ENCODE measurements around the gene ATP5PB.

ATP5PB gene

DNA sequence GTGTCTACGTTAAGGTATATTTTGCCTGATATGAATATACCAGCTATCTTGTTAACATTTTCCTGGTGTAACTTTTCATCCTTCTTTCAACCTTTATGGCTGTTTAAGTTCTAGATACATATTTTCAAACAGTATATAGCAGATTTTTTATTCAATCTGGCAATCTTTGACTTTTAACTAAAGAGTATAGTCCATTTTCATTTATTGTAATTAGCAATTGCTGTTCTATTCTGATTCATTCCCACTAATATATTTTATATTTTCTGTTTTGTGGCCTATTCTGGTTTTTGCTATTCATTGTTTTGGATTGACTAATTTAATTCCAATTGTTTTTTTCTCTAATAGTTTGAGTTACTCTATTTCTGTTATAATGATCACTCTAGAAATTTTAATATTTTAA is 17.2 kb downstream of the ATP5PB start:
- no peak overlapping the region for H3K4me3 ChIP-seq (ENCODE audit: low read depth, low read length)
- TF ChIP-seq, protein P1, sequence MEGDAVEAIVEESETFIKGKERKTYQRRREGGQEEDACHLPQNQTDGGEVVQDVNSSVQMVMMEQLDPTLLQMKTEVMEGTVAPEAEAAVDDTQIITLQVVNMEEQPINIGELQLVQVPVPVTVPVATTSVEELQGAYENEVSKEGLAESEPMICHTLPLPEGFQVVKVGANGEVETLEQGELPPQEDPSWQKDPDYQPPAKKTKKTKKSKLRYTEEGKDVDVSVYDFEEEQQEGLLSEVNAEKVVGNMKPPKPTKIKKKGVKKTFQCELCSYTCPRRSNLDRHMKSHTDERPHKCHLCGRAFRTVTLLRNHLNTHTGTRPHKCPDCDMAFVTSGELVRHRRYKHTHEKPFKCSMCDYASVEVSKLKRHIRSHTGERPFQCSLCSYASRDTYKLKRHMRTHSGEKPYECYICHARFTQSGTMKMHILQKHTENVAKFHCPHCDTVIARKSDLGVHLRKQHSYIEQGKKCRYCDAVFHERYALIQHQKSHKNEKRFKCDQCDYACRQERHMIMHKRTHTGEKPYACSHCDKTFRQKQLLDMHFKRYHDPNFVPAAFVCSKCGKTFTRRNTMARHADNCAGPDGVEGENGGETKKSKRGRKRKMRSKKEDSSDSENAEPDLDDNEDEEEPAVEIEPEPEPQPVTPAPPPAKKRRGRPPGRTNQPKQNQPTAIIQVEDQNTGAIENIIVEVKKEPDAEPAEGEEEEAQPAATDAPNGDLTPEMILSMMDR (IDR thresholded peaks at IDR 0.05; ENCODE audit: low read depth, low read length, missing control alignments): no peak
- no peak for DNase-seq (ENCODE audit: low read depth)

DNA sequence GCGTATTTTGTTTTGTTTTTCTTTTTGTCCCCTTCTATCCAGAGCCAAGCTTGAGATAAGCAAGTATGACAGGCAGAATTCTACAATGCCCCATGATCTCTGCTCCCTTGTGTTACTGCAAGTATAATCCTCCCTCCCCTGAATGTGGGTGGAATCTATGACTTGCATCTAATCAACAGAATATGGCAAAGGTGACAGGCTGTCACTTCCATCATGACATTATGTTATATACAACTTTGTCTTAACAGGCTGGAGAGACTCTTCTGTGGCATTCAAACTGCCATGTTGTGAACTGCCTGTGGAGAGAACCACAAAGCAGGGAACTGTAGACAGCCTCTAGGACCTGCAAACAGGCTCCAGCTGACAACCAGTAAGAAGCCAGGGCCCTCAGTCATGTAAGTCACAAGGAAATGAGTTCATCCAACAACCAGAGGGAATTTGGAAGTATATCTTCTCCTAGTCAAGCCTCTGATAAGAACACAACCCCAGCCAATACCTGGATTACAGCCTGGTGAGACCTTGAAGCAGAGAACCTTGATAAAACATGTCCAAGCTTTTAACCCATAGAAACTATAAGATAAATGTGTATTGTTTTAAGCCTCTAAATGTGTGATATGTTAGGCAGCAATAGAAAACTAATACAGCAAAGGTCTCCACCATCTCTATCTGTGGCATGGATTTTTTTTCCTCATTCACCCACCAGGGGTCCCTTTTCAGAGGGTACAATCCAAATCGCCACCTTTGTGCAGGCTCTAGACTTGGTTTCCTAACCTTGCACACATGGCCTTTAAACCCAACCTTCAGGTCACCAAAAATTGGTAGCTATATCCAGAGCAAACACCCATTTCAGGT is 18.8 kb downstream of the ATP5PB start:
- TF ChIP-seq, protein P1 (IDR thresholded peaks at IDR 0.05; ENCODE audit: low read depth, low read length, missing control alignments): no peak
- no peak for DNase-seq (ENCODE audit: low read depth)
- H3K4me3 ChIP-seq (ENCODE audit: low read depth, low read length): no peak overlapping the region

DNA sequence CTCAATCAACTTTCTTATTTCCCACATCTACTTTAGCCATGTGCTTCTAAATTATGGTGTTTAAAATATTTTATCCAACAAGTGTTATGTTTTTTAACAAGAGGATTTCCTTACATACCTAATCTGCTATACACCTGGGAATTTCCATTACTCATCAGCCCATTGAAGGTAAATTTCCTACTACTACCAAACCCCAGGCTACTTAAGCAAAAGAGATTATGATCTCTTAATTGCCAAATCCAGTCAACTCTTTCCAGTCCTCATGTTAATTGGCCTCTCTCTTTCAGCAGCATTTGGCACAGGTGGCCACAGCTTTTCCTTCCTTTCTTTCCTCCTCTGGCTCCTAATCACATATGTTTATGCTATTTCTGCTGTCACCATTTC is 19.4 kb downstream of the ATP5PB start:
- no peak overlapping the region for H3K4me3 ChIP-seq (ENCODE audit: low read depth, low read length)
- DNase-seq (ENCODE audit: low read depth): no peak
- TF ChIP-seq, protein P1 (IDR thresholded peaks at IDR 0.05; ENCODE audit: low read depth, low read length, missing control alignments): no peak

DNA sequence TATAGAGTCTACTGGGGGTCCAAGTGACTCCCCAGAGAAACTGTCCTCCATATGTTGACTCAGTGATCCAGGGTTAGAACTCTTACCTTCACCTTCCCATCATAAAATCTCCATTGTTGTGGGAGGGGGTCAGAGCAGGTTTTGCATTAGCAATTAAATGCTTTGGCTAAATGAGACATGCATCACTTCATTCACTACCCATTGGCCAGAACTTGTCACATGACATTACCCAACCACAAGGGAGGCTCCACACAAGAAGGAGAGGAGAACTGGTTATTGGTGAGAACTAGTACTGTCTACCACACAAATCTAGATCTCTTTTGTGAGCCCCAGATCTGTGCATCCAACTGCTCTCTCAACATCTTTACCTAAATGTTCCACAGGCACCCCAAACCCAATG is 20.3 kb downstream of the ATP5PB start:
- TF ChIP-seq, protein P1 (IDR thresholded peaks at IDR 0.05; ENCODE audit: low read depth, low read length, missing control alignments): no peak

DNA sequence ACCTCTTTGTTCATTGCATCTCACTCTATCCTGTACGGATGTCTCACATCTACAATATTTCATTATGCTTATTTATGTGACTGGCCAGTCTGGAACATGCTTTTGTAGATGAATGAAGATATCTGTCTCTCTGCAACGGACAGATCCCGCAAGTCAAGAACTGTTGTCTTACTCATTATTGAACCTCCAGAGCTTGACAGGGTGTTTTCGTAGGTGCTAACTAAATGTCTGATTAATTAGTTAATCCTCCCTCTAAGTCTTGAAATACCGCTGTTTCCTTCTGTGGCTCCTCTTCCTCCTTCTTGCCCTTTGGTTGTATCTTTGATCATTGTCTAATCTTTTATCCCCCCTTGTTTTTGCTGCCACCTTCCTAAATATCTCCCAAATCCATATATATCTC is 21.3 kb downstream of the ATP5PB start:
- TF ChIP-seq, protein P1 (IDR thresholded peaks at IDR 0.05; ENCODE audit: low read depth, low read length, missing control alignments): no peak
- DNase-seq (ENCODE audit: low read depth): no peak
- H3K4me3 ChIP-seq (ENCODE audit: low read depth, low read length): no peak overlapping the region

More for the DNA sequence above, 20.3 kb downstream of the ATP5PB start:
- H3K4me3 ChIP-seq (ENCODE audit: low read depth, low read length): no peak overlapping the region
- no peak for DNase-seq (ENCODE audit: low read depth)

DNA sequence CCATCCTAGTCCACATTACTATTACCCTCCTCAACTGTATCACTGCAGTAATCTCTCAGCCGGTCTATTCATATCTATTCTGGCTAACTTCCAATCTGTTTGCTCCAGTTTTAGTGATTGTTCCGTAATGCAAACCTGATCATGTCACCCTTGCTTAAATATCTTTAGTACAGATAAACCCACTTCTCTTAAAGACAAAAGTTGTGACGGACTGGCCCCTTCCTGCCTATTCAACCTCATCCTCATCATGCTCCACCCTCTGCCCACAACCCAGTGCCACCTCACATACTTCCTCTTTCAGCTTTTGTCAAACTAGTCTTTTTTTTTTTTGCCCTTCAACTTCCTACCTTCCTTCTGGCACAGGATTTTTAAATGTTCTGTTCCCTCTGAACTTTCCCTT is 21.7 kb downstream of the ATP5PB start:
- TF ChIP-seq, protein P1 (IDR thresholded peaks at IDR 0.05; ENCODE audit: low read depth, low read length, missing control alignments): no peak
- no peak overlapping the region for H3K4me3 ChIP-seq (ENCODE audit: low read depth, low read length)
- peak; percentile 58 for DNase-seq (ENCODE audit: low read depth)

DNA sequence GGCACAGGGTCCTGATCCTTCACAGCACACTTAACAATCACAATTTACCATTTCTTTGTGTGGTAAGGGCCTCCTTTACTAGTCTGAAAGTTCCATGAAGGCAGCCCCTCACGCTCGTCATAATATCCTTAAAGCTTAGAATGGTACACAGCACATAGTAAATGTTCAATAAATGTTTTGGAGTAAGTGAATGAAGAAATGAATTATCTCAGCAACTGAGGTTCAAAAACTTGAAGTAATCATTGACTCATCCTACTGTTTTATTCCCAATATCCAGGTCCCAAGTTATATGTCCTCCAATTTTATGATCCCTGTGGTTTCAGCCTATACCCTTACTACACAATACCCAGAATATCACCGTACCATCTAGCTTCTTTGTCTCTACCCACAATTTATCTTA is 22.3 kb downstream of the ATP5PB start:
- TF ChIP-seq, protein P1 (IDR thresholded peaks at IDR 0.05; ENCODE audit: low read depth, low read length, missing control alignments): no peak
- H3K4me3 ChIP-seq (ENCODE audit: low read depth, low read length): no peak overlapping the region
- no peak for DNase-seq (ENCODE audit: low read depth)
